ENCODE measurements around the gene LRFN4.

GRCh38 chr11:66882561-66883015 lies 25.7 kb downstream of the LRFN4 start:
- no peak for TF ChIP-seq CTCF (conservative IDR thresholded peaks at IDR 0.05 in 1 of 2, IDR thresholded peaks at IDR 0.05 in 1 of 2; ENCODE audit: extremely low read depth in 1 of 2, insufficient read depth in 1 of 2, low read depth in 1 of 2, low read length in 2 of 2)
- no peak for TF ChIP-seq EZH2 (IDR thresholded peaks at IDR 0.05; ENCODE audit: borderline replicate concordance, low read length)

Data from mammary epithelial cell (primary cell).